Neural crest cell (in vitro differentiated cells): Measurements from ENCODE around the gene KMT2E. TPM values are rescaled to one million over a fixed set of nuclear protein-coding genes. Genes with fewer than 3 reads are reported as not detected.
A peak's percentile ranks its signal among the peaks of the same experiment; 100 is the strongest.
"Not testable (repeated sequence)": the region's sequence is repeated elsewhere in the genome, so short reads cannot be mapped to it uniquely, and the experiment has no call there.

Experiments used
- DNase-seq: peaks from one replicate; pipeline ENCODE4 v3.0.0; 2021; ENCODE audit warnings: low read depth, mixed read lengths, low spot score
- H3K27ac Mint-ChIP-seq: one replicate; pipeline ENCODE4 v1.8.0; 2021; ENCODE audit warnings: mild to moderate bottlenecking, mixed read lengths; ENCODE audit not compliant: unreplicated experiment
- H3K27me3 Mint-ChIP-seq: 2 replicates; pipeline ENCODE4 v1.8.0; 2021; ENCODE audit warnings: low read depth, mild to moderate bottlenecking, mixed read lengths
- H3K36me3 Mint-ChIP-seq: 2 replicates; pipeline ENCODE4 v1.8.0; 2021; ENCODE audit warnings: low read depth, mild to moderate bottlenecking, mixed read lengths
- H3K4me1 Mint-ChIP-seq: 2 replicates; pipeline ENCODE4 v1.8.0; 2021; ENCODE audit warnings: mixed read lengths
- H3K4me3 Mint-ChIP-seq: one replicate; pipeline ENCODE4 v1.8.0; 2021; ENCODE audit warnings: mild to moderate bottlenecking, mixed read lengths
- H3K9me3 Mint-ChIP-seq: 2 replicates; pipeline ENCODE4 v1.8.0; 2021; ENCODE audit warnings: mixed read lengths
- total RNA-seq: library from RNA; stranded (reverse); gene quantifications from 2 replicates; pipeline ENCODE4 v1.2.1, GENCODE V29; 2021
- TF ChIP-seq, protein P1 (sequence below): fragments of 200-600 bp; sonication (generic); conservative IDR thresholded peaks from 2 replicates; pipeline ENCODE4 v1.5.0; 2021; ENCODE audit warnings: antibody characterized with exemption, mild to moderate bottlenecking

Gene KMT2E
- total RNA-seq, 1 donor from 2014 or later = 75.5 TPM

DNA sequence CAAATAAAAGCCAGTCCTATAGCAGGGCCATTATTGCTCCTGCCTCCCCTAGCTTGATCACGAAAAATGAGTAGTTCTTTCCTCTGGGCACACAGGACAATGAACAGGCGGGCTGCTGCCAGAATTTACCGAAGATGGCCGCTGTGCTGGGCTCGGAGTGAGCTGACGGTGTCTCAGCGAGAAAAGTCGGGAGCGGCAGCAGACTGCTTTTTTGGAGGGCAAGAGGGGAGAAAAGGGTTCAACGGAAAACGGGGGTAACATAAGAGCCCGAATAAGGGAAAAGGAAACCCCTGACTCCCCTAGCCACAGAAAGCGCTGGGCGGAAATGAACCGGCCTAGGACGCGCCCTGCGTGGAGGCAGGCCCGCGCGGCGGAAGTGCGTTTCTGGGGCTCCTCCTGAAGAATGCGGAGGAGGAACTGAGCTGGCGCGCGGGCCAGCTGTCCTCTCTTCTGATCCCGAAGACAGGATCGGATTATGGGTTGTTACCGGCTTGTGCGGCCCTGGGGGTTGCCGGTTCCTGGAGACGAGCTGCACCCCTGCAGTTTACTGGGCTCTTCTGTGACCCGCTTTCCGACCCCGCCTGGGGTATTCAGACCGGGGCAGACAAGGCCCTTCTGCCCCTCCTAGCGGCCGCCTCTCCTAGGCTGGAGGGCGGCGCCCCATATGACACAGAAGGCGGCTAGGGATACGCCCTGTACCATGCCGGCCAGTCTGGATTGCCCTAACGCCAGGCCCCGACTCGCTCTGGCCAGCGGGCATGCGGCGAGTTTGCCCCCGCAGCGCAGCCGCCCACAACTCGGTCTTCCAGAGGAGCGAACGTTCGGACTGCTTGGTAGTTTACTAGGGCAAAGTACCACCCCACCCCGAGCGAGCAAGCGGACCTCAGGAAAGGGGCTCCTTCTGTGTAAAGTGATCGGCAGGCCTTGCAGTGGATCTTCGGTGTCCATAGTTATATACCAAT lies 30.1 kb upstream of the KMT2E start:
- Mint-ChIP-seq H3K9me3 (no peaks in the 10 kb centered on the region), H3K27me3 (no peaks in the 10 kb centered on the region), H3K36me3 (no peaks in the 10 kb centered on the region), H3K27ac (peak overlapping the region; percentile 100), H3K4me3 (peak overlapping the region; percentile 96), H3K4me1 (peaks cover 76% of the 10 kb centered on the region)
- TF ChIP-seq, protein P1, sequence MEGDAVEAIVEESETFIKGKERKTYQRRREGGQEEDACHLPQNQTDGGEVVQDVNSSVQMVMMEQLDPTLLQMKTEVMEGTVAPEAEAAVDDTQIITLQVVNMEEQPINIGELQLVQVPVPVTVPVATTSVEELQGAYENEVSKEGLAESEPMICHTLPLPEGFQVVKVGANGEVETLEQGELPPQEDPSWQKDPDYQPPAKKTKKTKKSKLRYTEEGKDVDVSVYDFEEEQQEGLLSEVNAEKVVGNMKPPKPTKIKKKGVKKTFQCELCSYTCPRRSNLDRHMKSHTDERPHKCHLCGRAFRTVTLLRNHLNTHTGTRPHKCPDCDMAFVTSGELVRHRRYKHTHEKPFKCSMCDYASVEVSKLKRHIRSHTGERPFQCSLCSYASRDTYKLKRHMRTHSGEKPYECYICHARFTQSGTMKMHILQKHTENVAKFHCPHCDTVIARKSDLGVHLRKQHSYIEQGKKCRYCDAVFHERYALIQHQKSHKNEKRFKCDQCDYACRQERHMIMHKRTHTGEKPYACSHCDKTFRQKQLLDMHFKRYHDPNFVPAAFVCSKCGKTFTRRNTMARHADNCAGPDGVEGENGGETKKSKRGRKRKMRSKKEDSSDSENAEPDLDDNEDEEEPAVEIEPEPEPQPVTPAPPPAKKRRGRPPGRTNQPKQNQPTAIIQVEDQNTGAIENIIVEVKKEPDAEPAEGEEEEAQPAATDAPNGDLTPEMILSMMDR = peak; percentile 57
- peak; percentile 63 for DNase-seq

DNA sequence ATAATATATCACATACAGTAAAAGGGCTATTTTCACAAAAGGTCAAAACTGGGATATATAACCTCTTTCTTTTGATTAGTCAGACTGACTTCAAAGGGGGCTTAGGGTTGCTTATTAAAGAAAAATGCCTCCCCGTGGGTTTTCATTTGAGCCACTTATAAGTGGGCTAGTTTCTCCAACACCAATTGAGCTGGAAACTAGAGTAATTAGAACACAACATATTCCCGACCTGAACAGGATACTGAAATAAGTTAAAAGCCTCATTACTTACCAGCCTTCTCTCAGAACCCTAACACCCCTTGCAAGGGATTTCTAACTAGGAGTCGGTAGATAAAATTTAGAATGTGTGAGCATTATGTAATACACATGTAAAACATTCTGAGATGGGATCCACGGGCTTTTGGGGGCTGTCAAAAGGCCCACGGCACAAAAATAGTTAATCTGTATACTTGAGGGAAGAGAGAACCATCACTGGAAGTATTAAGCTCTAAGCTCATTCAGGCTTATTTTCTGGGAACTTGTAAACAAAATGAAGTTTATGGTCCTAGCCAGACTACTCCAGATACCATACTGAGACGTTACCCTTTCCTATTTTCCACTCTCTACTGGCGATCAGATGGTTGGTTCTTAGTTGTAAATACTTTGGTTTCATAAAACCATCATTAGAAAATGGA lies 29.3 kb upstream of the KMT2E start:
- H3K9me3 Mint-ChIP-seq = no peaks in the 10 kb centered on the region
- no peak for DNase-seq
- H3K27me3 Mint-ChIP-seq = no peaks in the 10 kb centered on the region
- H3K4me3 Mint-ChIP-seq = peak overlapping the region; percentile 96
- peak overlapping the region; percentile 100 for H3K27ac Mint-ChIP-seq
- H3K4me1 Mint-ChIP-seq = peaks cover 67% of the 10 kb centered on the region
- no peaks in the 10 kb centered on the region for H3K36me3 Mint-ChIP-seq
- TF ChIP-seq, protein P1 = no peak

DNA sequence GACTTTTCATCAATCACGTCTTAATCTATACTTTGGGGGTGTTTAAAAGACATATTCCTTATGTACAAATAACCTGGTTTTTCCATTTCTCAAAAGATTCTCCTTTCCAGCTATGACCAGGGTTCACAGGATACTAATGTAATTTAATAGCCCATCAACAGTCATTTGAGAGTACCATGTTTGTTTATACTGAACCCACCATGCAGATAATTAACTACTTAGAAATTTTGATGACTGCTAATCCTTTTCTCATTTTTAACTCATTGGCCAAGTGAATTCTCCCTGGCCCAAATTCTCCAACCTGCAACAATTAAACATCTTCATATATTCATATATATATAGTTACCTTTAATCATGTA lies 28.8 kb upstream of the KMT2E start:
- TF ChIP-seq, protein P1 = no peak
- no peak for DNase-seq
- Mint-ChIP-seq H3K27ac (no peak overlapping the region), H3K4me3 (peak overlapping the region; percentile 96), H3K36me3 (no peaks in the 10 kb centered on the region), H3K27me3 (no peaks in the 10 kb centered on the region), H3K9me3 (no peaks in the 10 kb centered on the region), H3K4me1 (peaks cover 62% of the 10 kb centered on the region)

DNA sequence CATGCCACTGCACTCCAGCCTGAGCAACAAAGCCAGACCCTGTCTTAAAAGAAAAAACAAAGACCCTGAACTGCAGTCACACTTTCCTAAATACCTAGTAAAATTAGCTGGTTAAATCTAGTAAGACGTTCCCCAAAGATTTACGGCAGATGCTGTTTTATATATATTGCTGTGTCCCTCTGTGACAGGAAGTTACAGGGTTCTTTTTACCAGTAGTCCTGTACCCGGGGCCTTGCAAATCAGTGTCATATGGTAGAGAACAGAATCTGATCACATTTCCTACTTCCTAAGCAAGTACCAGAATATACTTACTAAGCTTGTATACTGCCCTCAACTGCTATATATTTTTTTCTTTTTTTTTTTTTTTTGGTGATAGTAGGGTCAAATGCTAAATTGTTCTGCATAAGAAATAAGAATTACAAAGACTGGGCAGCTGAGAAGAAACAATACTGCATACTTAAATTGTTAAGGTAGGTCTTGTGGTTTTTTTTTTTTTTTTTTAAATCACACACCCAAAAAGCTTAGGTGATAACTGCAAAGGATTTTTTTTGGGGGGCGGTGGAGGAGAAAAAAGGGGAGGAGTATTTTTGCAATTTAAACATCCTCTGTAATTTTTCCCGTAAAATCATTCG lies 27.3 kb upstream of the KMT2E start:
- Mint-ChIP-seq H3K36me3 (no peaks in the 10 kb centered on the region), H3K4me3 (peak overlapping the region; percentile 43), H3K4me1 (peaks cover 50% of the 10 kb centered on the region), H3K27me3 (no peaks in the 10 kb centered on the region), H3K27ac (no peak overlapping the region), H3K9me3 (no peaks in the 10 kb centered on the region)
- DNase-seq = no peak
- TF ChIP-seq, protein P1 = no peak

DNA sequence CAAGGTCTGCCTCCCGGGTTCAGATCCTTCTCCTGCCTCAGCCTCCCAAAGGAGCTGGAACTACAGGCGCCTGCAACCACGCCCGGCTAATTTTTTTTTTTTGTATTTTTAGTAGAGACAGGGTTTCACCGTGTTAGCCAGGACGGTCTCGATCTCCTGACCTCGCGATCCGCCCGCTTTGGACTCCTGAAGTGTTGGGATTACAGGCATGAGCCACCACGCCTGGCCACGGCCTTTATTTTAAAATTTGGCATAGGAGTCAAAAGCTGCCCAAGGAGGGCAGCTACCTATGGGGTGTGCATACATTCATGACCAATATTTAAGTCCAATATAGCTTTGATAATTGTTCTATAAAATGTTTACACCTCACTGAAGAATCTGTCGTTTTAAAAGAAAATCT lies 26.6 kb upstream of the KMT2E start:
- not testable (repeated sequence) for H3K27ac Mint-ChIP-seq, DNase-seq, H3K9me3 Mint-ChIP-seq, H3K4me3 Mint-ChIP-seq, H3K36me3 Mint-ChIP-seq, H3K27me3 Mint-ChIP-seq
- peaks cover 44% of the 10 kb centered on the region for H3K4me1 Mint-ChIP-seq
